ENCODE data around the gene TPM2. TPM values are rescaled to one million over a fixed set of nuclear protein-coding genes. Genes with fewer than 3 reads are reported as not detected.

The TPM2 gene
- total RNA-seq, 1 donor from 2014 or later: 221 TPM

- DNase-seq (ENCODE audit: low read depth, low spot score): no peak
Measured at GRCh38 chr9:35718721-35719511, 29.2 kb upstream of the TPM2 start.

- no peak for DNase-seq (ENCODE audit: low read depth, low spot score)
Measured at GRCh38 chr9:35717132-35717870, 27.6 kb upstream of the TPM2 start.

- no peak for DNase-seq (ENCODE audit: low read depth, low spot score)
Measured at GRCh38 chr9:35716230-35716629, 26.5 kb upstream of the TPM2 start.

GRCh38 chr9:35714579-35715252, 25.0 kb upstream of the TPM2 start:
- DNase-seq (ENCODE audit: low read depth, low spot score): no peak

GRCh38 chr9:35714123-35714522, 24.4 kb upstream of the TPM2 start:
- DNase-seq (ENCODE audit: low read depth, low spot score): no peak

GRCh38 chr9:35713578-35713977, 23.9 kb upstream of the TPM2 start:
- DNase-seq (ENCODE audit: low read depth, low spot score): no peak

GRCh38 chr9:35712762-35713400, 23.2 kb upstream of the TPM2 start:
- DNase-seq (ENCODE audit: low read depth, low spot score): no peak

GRCh38 chr9:35711501-35712428, 22.0 kb upstream of the TPM2 start:
- no peak for DNase-seq (ENCODE audit: low read depth, low spot score)

- no peak for DNase-seq (ENCODE audit: low read depth, low spot score)
Measured at GRCh38 chr9:35710818-35711500, 21.2 kb upstream of the TPM2 start.

- DNase-seq (ENCODE audit: low read depth, low spot score): no peak
Measured at GRCh38 chr9:35708146-35708545, 18.4 kb upstream of the TPM2 start.

GRCh38 chr9:35706951-35707350, 17.2 kb upstream of the TPM2 start:
- DNase-seq (ENCODE audit: low read depth, low spot score): no peak

GRCh38 chr9:35705836-35706430, 16.2 kb upstream of the TPM2 start:
- DNase-seq (ENCODE audit: low read depth, low spot score): no peak

GRCh38 chr9:35705372-35705771, 15.6 kb upstream of the TPM2 start:
- no peak for DNase-seq (ENCODE audit: low read depth, low spot score)

GRCh38 chr9:35703906-35704672, 14.4 kb upstream of the TPM2 start:
- no peak for DNase-seq (ENCODE audit: low read depth, low spot score)

GRCh38 chr9:35702696-35703095, 13.0 kb upstream of the TPM2 start:
- DNase-seq (ENCODE audit: low read depth, low spot score): no peak

GRCh38 chr9:35700942-35701341, 11.2 kb upstream of the TPM2 start:
- no peak for DNase-seq (ENCODE audit: low read depth, low spot score)

GRCh38 chr9:35700031-35700430, 10.3 kb upstream of the TPM2 start:
- DNase-seq (ENCODE audit: low read depth, low spot score): no peak

- no peak for DNase-seq (ENCODE audit: low read depth, low spot score)
Measured at GRCh38 chr9:35698231-35698630, 8.5 kb upstream of the TPM2 start.

- DNase-seq (ENCODE audit: low read depth, low spot score): no peak
Measured at GRCh38 chr9:35697486-35697885, 7.8 kb upstream of the TPM2 start.

Data from pulmonary artery endothelial cell (primary cell).